Thyroid gland (tissue), 4 donors: ENCODE data around the gene KRTAP4-8.

Experiments used
- POLR2A ChIP-seq, 2 donors: fragments of 450-650 bp; IDR thresholded peaks; one replicate each; pipeline ENCODE4 v1.6.1; 2017; ENCODE audit warnings: antibody characterized with exemption in 2 of 2, mild to moderate bottlenecking in 2 of 2, moderate library complexity in 1 of 2
- TF ChIP-seq, protein P1 (sequence below), 6 experiments: fragments of 200-600 bp in 3 of 6; fragments of 450-650 bp in 3 of 6; sonication (generic) in 3 of 6; IDR thresholded peaks; one replicate each; pipeline ENCODE4 v1.5.1; 2016 to 2019; ENCODE audit warnings: antibody characterized with exemption in 6 of 6, mild to moderate bottlenecking in 2 of 6, inconsistent platforms in 1 of 6, moderate library complexity in 1 of 6

DNA sequence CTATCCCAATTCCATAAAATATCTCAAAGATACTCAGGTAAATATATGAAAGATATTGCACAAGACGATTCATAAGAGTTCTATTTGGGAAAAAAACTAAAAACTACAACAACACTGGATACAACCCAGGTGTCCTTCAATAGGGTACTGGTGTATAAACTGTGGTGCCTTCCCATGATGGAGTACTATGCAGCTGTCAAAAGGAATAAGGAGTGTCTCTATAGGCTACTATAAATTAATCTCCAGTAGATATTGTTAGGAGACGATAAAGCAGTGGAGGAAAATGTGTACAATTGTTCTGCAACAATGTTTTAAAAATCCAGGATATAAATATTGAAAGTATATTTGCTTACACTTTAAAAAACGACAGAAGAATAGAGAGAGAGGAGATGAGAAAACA, 28.5 kb upstream of the KRTAP4-8 start:
- TF ChIP-seq, protein P1, sequence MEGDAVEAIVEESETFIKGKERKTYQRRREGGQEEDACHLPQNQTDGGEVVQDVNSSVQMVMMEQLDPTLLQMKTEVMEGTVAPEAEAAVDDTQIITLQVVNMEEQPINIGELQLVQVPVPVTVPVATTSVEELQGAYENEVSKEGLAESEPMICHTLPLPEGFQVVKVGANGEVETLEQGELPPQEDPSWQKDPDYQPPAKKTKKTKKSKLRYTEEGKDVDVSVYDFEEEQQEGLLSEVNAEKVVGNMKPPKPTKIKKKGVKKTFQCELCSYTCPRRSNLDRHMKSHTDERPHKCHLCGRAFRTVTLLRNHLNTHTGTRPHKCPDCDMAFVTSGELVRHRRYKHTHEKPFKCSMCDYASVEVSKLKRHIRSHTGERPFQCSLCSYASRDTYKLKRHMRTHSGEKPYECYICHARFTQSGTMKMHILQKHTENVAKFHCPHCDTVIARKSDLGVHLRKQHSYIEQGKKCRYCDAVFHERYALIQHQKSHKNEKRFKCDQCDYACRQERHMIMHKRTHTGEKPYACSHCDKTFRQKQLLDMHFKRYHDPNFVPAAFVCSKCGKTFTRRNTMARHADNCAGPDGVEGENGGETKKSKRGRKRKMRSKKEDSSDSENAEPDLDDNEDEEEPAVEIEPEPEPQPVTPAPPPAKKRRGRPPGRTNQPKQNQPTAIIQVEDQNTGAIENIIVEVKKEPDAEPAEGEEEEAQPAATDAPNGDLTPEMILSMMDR (IDR thresholded peaks at IDR 0.05), result no peak
- TF ChIP-seq POLR2A (IDR thresholded peaks at IDR 0.05), result no peak
